Stimulated activated CD4-positive, alpha-beta T cell treated with anti-CD3 and anti-CD28 coated beads, Interleukin-15, amount 100 ng/mL, for 24 hours (primary cell): Measurements from ENCODE around the gene KRTAP5-1.
"Not testable (repeated sequence)": the region's sequence is repeated elsewhere in the genome, so short reads cannot be mapped to it uniquely, and the experiment has no call there.

ENCODE experiments used
- DNase-seq: peaks from one replicate; pipeline ENCODE4 v3.0.0-alpha.2; 2020

Gene KRTAP5-1

GRCh38 chr11:1600626-1601025 lies 15.5 kb upstream of the KRTAP5-1 start:
- no peak for DNase-seq

GRCh38 chr11:1598816-1599215 lies 13.7 kb upstream of the KRTAP5-1 start:
- DNase-seq, result no peak

GRCh38 chr11:1598406-1598805 lies 13.3 kb upstream of the KRTAP5-1 start:
- not testable (repeated sequence) for DNase-seq

- no peak for DNase-seq
Measured at GRCh38 chr11:1597994-1598380, 12.9 kb upstream of the KRTAP5-1 start, which contains the start of gene KRTAP5-2. TSS of gene KRTAP5-2 (minus strand) at chr11:1598294. CDS start at chr11:1598250, 44 bp downstream.

- no peak for DNase-seq
Measured at GRCh38 chr11:1597331-1597993, 12.4 kb upstream of the KRTAP5-1 start.

- DNase-seq, result not testable (repeated sequence)
Measured at GRCh38 chr11:1596576-1597121, 11.6 kb upstream of the KRTAP5-1 start.

GRCh38 chr11:1595994-1596575 lies 11.0 kb upstream of the KRTAP5-1 start:
- not testable (repeated sequence) for DNase-seq

GRCh38 chr11:1592628-1593027 lies 7.5 kb upstream of the KRTAP5-1 start:
- DNase-seq, result no peak

- no peak for DNase-seq
Measured at GRCh38 chr11:1589996-1590395, 4.9 kb upstream of the KRTAP5-1 start.

GRCh38 chr11:1589191-1589963 lies 4.3 kb upstream of the KRTAP5-1 start:
- DNase-seq, result not testable (repeated sequence)

GRCh38 chr11:1586699-1587098 lies 1.6 kb upstream of the KRTAP5-1 start:
- DNase-seq, result no peak

- DNase-seq, result not testable (repeated sequence)
Measured at GRCh38 chr11:1582909-1583308, 2.2 kb downstream of the KRTAP5-1 start.

- DNase-seq, result no peak
Measured at GRCh38 chr11:1581976-1582375, 3.1 kb downstream of the KRTAP5-1 start.

GRCh38 chr11:1576825-1577224 lies 8.3 kb downstream of the KRTAP5-1 start:
- DNase-seq, result no peak

GRCh38 chr11:1575756-1576155 lies 9.3 kb downstream of the KRTAP5-1 start:
- DNase-seq, result not testable (repeated sequence)

- no peak for DNase-seq
Measured at GRCh38 chr11:1574933-1575242, 10.2 kb downstream of the KRTAP5-1 start.

- peak; percentile 62 for DNase-seq
Measured at GRCh38 chr11:1574238-1574932, 10.7 kb downstream of the KRTAP5-1 start.

GRCh38 chr11:1573903-1574237 lies 11.2 kb downstream of the KRTAP5-1 start:
- no peak for DNase-seq

- peak; percentile 46 for DNase-seq
Measured at GRCh38 chr11:1573077-1573902, 11.8 kb downstream of the KRTAP5-1 start.

- DNase-seq, result peak; percentile 92
Measured at GRCh38 chr11:1572197-1573076, 12.6 kb downstream of the KRTAP5-1 start, which contains the start of gene DUSP8. TSS of gene DUSP8 (minus strand) at chr11:1572271. CDS start at chr11:1565826, 6,445 bp downstream.

GRCh38 chr11:1571760-1572196 lies 13.3 kb downstream of the KRTAP5-1 start:
- no peak for DNase-seq
